ENCODE results near the gene MAP7.
"Not testable (repeated sequence)": the region's sequence is repeated elsewhere in the genome, so short reads cannot be mapped to it uniquely, and the experiment has no call there.

The MAP7 gene

DNA sequence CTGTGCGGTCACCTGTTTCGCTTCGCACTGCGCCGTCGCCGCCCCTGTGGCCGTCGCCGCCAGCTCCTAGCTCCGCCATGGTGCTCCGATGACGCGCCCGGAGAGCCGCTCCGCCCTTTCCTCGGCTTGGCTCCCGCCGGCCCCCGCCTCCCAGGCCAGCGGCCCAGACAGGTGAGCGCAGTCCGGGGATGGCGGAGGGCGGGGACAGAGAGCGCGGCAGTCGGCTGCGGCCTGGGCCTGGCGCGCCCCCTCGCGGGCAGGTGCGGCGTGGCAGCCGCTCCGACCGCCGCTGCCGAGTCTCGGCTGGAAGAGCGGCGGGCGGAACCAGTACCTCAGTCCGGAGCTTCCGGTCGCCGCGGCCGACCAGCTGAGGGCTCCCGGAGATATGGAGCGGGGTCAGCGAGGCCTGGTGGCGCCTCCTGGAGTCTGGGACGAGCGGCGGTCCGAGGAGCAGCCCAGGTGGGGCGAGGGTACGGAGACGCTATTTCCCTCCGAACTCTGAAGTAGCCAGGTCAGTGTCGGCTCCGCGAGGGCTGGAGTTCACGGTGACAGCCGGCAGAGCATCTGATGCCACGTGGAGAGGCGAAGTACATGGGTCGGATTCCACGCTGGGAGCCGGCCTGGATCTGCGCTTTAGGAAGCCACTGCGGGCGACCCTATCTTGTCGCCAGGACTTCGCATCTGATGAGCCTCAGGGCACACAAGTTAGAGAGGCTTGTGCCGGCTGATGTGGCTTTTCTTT, at the start of gene MAP7:
Gene MAP7 (minus strand): TSS at position 93 of the 742 bp plus-strand sequence. CDS start 14 bp downstream, at position 79.
- Histone ChIP-seq H3K4me1 (ENCODE audit: control insufficient read depth in 1 of 2, insufficient read depth in 2 of 2, low read length in 2 of 2) (peaks cover 14 to 27% of the 10 kb centered on the region in 2 donors), H3K9me3 (ENCODE audit: control insufficient read depth in 1 of 2, low read length in 2 of 2) (no peaks in the 10 kb centered on the region), H3K4me3 (ENCODE audit: low read depth in 1 of 2, low read length in 2 of 2) (peak within 1 kb of the TSS; percentile 69 to 79), H3K36me3 (ENCODE audit: control insufficient read depth in 1 of 2, insufficient read depth in 2 of 2, low read length in 2 of 2) (no peaks in the 10 kb centered on the region), H3K27ac (ENCODE audit: low read depth, low read length) (peak within 1 kb of the TSS; percentile 71), H3K27me3 (ENCODE audit: control insufficient read depth in 1 of 2, insufficient read depth in 2 of 2, low read length in 2 of 2) (peaks cover 0 to 5% of the 10 kb centered on the region in 2 donors), H3K9ac (ENCODE audit: low read depth in 1 of 2, low read length in 2 of 2) (peak within 1 kb of the TSS; percentile 70 to 71)

DNA sequence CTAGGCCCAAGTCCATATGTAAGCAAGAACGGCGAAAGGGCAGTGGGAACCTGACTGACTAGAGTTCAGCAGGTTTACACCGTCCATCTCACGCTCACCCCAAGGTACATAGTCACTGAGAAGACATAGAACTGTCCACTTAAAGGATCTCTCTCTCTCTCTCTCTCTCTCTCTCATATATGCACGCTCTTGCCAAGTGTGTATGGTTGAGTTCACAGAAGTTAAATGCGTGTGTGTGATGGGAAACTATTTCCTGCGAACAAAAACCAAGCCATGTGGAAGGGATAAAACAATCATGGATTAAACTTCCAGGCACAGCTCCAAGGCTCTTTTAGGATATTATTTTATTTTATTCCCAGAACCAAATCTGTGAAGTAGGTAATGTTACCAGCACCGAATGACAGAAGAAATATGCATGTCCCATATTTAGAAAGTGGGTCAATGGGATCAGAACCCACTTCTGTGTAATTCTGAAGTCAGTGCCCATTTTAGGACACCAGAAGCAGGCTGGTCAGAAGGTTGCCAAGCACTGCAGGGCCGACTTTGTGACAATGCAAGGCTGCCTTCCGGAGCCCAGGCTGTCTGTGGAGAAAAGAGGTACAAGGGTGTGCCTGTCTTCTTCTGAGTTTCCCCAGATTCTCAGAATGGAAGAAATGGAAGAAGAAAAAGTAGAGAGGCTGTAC, 49.2 kb upstream of the MAP7 start:
- H3K27ac ChIP-seq (ENCODE audit: low read depth, low read length): no peak overlapping the region
- H3K9ac ChIP-seq (ENCODE audit: low read depth in 1 of 2, low read length in 2 of 2): no peak overlapping the region
- peaks cover 10 to 12% of the 10 kb centered on the region in 2 donors for H3K36me3 ChIP-seq (ENCODE audit: control insufficient read depth in 1 of 2, insufficient read depth in 2 of 2, low read length in 2 of 2)

DNA sequence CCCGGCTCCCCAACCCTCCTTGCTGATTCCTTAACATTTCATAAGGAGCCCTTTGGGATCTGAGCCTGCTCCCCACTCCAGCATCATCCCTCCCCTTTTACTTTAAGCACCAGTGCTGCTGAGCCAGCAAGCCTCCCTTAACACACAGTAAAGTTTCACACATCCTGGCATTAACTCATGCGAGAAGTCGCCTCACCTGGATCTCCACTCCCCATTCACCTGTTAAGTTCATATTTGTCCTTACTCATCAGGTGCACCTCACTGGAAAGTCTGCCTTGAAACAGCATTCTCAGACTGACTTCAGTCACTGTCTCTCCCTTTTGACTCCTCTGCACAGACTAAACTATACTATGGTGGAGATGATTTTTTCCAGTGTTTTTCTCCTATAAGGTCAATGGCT, 47.8 kb upstream of the MAP7 start:
- H3K9me3 ChIP-seq (ENCODE audit: control insufficient read depth in 1 of 2, low read length in 2 of 2): no peaks in the 10 kb centered on the region

More for the DNA sequence above, 49.2 kb upstream of the MAP7 start:
- peaks cover 3 to 4% of the 10 kb centered on the region in 2 donors for H3K4me1 ChIP-seq (ENCODE audit: control insufficient read depth in 1 of 2, insufficient read depth in 2 of 2, low read length in 2 of 2)
- no peaks in the 10 kb centered on the region for H3K9me3 ChIP-seq (ENCODE audit: control insufficient read depth in 1 of 2, low read length in 2 of 2)
- no peak overlapping the region for H3K4me3 ChIP-seq (ENCODE audit: low read depth in 1 of 2, low read length in 2 of 2)
- H3K27me3 ChIP-seq (ENCODE audit: control insufficient read depth in 1 of 2, insufficient read depth in 2 of 2, low read length in 2 of 2): no peaks in the 10 kb centered on the region

DNA sequence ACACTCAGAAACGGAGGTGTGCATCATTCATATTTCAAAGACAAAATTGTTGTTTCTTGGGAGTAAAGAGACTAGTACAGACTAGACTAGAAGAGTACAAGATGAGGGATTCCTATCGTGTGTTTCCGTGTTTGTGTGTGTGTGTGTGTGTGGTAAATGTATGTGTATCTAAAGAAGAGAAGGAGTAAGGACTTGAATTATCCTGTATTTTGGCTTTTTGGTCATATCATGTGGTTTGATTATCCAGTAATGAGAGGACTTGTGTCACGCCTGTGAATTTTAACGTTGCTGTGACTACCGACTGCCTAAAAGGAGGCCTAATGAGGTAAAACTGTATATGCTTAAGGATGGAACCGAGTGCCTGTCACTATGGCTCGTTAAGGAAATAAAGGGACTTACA, 44.4 kb upstream of the MAP7 start:
- H3K27ac ChIP-seq (ENCODE audit: low read depth, low read length): no peak overlapping the region
- peaks cover 4 to 10% of the 10 kb centered on the region in 2 donors for H3K4me1 ChIP-seq (ENCODE audit: control insufficient read depth in 1 of 2, insufficient read depth in 2 of 2, low read length in 2 of 2)
- H3K4me3 ChIP-seq (ENCODE audit: low read depth in 1 of 2, low read length in 2 of 2): no peak overlapping the region
- H3K27me3 ChIP-seq (ENCODE audit: control insufficient read depth in 1 of 2, insufficient read depth in 2 of 2, low read length in 2 of 2): no peaks in the 10 kb centered on the region
- peaks cover 28 to 29% of the 10 kb centered on the region in 2 donors for H3K36me3 ChIP-seq (ENCODE audit: control insufficient read depth in 1 of 2, insufficient read depth in 2 of 2, low read length in 2 of 2)
- no peak overlapping the region for H3K9ac ChIP-seq (ENCODE audit: low read depth in 1 of 2, low read length in 2 of 2)
- no peaks in the 10 kb centered on the region for H3K9me3 ChIP-seq (ENCODE audit: control insufficient read depth in 1 of 2, low read length in 2 of 2)

More for the DNA sequence above, 47.8 kb upstream of the MAP7 start:
- H3K27me3 ChIP-seq (ENCODE audit: control insufficient read depth in 1 of 2, insufficient read depth in 2 of 2, low read length in 2 of 2): no peaks in the 10 kb centered on the region
- peaks cover 4 to 6% of the 10 kb centered on the region in 2 donors for H3K36me3 ChIP-seq (ENCODE audit: control insufficient read depth in 1 of 2, insufficient read depth in 2 of 2, low read length in 2 of 2)
- no peak overlapping the region for H3K9ac ChIP-seq (ENCODE audit: low read depth in 1 of 2, low read length in 2 of 2)
- H3K4me1 ChIP-seq (ENCODE audit: control insufficient read depth in 1 of 2, insufficient read depth in 2 of 2, low read length in 2 of 2): peaks cover 4 to 10% of the 10 kb centered on the region in 2 donors
- H3K4me3 ChIP-seq (ENCODE audit: low read depth in 1 of 2, low read length in 2 of 2): no peak overlapping the region
- H3K27ac ChIP-seq (ENCODE audit: low read depth, low read length): no peak overlapping the region

DNA sequence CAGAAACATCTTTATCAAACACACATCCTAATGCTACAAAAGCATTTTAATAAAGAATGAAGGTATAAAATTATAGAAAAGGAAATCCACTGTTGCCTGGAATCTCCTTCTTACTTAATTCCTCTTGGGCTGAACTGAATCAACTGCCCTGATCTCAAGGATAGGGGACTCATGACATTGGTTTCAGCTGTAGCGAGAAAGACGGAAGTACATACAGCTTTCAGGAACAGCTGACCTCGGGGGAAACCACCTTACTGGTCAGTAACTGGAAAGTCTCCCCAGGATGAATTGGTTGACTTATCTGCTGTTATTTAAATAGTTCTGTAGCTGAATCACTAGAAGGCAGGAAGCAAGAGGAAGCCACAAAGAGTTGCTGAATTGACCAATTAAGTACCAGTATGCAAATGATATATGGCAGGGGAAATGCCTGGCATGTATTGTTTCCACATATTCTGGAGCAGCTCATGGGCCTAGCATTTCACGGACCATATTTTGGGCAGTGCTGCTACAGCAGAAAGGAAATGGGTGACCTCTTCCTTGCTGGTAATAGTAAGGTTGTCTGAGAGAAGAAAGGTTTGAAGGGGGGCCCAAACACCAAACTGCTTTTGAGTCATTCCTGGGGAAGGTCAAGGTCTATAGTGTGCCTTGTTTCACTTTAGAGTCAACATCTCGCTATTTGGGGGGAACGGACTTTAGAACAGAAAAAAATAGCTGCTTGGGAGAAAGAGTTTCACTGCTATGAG, 43.7 kb upstream of the MAP7 start:
- peaks cover 29 to 37% of the 10 kb centered on the region in 2 donors for H3K36me3 ChIP-seq (ENCODE audit: control insufficient read depth in 1 of 2, insufficient read depth in 2 of 2, low read length in 2 of 2)
- no peak overlapping the region for H3K4me3 ChIP-seq (ENCODE audit: low read depth in 1 of 2, low read length in 2 of 2)
- H3K27ac ChIP-seq (ENCODE audit: low read depth, low read length): no peak overlapping the region
- H3K9me3 ChIP-seq (ENCODE audit: control insufficient read depth in 1 of 2, low read length in 2 of 2): no peaks in the 10 kb centered on the region
- H3K4me1 ChIP-seq (ENCODE audit: control insufficient read depth in 1 of 2, insufficient read depth in 2 of 2, low read length in 2 of 2): peaks cover 4 to 10% of the 10 kb centered on the region in 2 donors
- H3K9ac ChIP-seq (ENCODE audit: low read depth in 1 of 2, low read length in 2 of 2): no peak overlapping the region
- no peaks in the 10 kb centered on the region for H3K27me3 ChIP-seq (ENCODE audit: control insufficient read depth in 1 of 2, insufficient read depth in 2 of 2, low read length in 2 of 2)

DNA sequence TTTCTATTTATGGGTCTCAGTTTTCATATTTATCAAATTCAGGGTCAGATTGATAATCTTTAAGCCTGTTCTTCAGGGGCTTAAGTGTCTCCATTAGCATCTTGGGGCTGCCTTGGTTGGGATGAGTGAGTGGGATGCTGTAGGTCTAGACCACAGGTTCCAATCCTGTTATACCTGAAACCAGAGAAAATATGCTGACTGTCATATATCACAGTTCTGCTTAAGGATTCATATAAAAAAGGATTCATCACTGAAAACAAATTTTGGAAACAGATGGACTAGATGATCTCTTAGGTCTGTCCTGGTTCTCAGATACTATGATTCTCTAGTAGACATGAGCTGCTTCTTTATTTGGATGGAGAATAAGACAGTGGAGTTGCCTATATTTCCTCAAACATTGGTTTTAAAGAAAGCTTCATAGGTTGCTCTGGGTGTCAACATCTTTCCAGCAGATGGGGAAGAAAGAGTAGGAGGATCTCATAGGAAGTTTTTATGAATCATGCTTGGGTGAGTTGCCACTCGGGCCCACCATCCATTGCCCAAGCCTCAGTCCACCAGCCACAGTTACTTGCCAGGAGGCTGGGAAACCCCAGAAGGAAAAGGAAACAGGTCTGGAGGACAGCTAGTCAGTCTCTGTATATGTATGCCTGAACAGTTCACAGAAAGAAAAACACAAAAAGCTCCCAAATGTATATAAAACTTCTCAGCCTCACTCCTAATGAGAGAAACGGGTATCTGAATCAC, 42.9 kb upstream of the MAP7 start:
- no peaks in the 10 kb centered on the region for H3K27me3 ChIP-seq (ENCODE audit: control insufficient read depth in 1 of 2, insufficient read depth in 2 of 2, low read length in 2 of 2)
- no peak overlapping the region for H3K27ac ChIP-seq (ENCODE audit: low read depth, low read length)
- no peaks in the 10 kb centered on the region for H3K9me3 ChIP-seq (ENCODE audit: control insufficient read depth in 1 of 2, low read length in 2 of 2)
- H3K9ac ChIP-seq (ENCODE audit: low read depth in 1 of 2, low read length in 2 of 2): no peak overlapping the region
- no peak overlapping the region for H3K4me3 ChIP-seq (ENCODE audit: low read depth in 1 of 2, low read length in 2 of 2)
- peaks cover 33 to 41% of the 10 kb centered on the region in 2 donors for H3K36me3 ChIP-seq (ENCODE audit: control insufficient read depth in 1 of 2, insufficient read depth in 2 of 2, low read length in 2 of 2)
- peaks cover 4 to 10% of the 10 kb centered on the region in 2 donors for H3K4me1 ChIP-seq (ENCODE audit: control insufficient read depth in 1 of 2, insufficient read depth in 2 of 2, low read length in 2 of 2)

DNA sequence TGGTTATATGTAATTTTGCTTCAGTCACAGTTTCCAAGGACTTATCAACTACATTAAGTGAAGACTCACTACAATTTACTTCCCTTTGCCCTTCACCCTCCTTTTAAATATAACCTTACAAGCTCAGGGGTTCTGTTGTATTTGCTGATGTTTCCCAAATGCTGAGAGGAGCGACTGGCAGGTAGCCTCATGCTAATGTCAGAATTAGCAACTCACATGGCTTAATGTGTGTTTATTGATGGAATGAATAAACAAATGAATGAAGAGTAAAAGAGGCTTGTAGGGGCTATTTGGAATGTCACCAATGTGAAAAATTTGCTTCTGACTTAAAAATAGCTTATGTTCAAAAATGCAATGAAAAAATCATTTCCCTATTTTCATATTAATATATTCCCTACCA, 41.4 kb upstream of the MAP7 start:
- no peak overlapping the region for H3K27ac ChIP-seq (ENCODE audit: low read depth, low read length)
- H3K36me3 ChIP-seq (ENCODE audit: control insufficient read depth in 1 of 2, insufficient read depth in 2 of 2, low read length in 2 of 2): peaks cover 30 to 48% of the 10 kb centered on the region in 2 donors
- H3K4me1 ChIP-seq (ENCODE audit: control insufficient read depth in 1 of 2, insufficient read depth in 2 of 2, low read length in 2 of 2): peaks cover 4 to 10% of the 10 kb centered on the region in 2 donors
- H3K9ac ChIP-seq (ENCODE audit: low read depth in 1 of 2, low read length in 2 of 2): no peak overlapping the region
- H3K4me3 ChIP-seq (ENCODE audit: low read depth in 1 of 2, low read length in 2 of 2): no peak overlapping the region
- H3K9me3 ChIP-seq (ENCODE audit: control insufficient read depth in 1 of 2, low read length in 2 of 2): no peaks in the 10 kb centered on the region
- no peaks in the 10 kb centered on the region for H3K27me3 ChIP-seq (ENCODE audit: control insufficient read depth in 1 of 2, insufficient read depth in 2 of 2, low read length in 2 of 2)

DNA sequence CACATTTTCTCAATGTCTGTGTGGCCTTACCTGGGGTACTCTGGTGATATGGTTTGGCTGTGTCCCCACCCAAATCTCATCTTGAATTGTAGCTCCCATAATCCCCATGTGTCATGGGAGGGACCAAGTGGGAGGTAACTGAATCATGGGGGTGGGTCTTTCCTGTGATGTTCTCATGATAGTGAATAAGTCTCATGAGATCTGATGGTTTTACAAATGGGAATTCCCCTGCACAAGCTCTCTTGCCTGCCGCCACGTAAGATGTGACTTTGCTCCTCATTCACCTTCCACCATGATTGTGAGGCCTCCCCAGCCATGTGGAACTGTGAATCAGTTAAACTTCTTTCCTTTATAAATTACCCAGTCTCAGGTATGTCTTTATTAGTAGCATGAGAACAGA, 40.6 kb upstream of the MAP7 start:
- H3K9ac ChIP-seq (ENCODE audit: low read depth in 1 of 2, low read length in 2 of 2); H3K27ac ChIP-seq (ENCODE audit: low read depth, low read length); H3K4me3 ChIP-seq (ENCODE audit: low read depth in 1 of 2, low read length in 2 of 2); H3K27me3 ChIP-seq (ENCODE audit: control insufficient read depth in 1 of 2, insufficient read depth in 2 of 2, low read length in 2 of 2); H3K9me3 ChIP-seq (ENCODE audit: control insufficient read depth in 1 of 2, low read length in 2 of 2): not testable (repeated sequence)
- Histone ChIP-seq H3K4me1 (ENCODE audit: control insufficient read depth in 1 of 2, insufficient read depth in 2 of 2, low read length in 2 of 2) (peaks cover 4 to 10% of the 10 kb centered on the region in 2 donors), H3K36me3 (ENCODE audit: control insufficient read depth in 1 of 2, insufficient read depth in 2 of 2, low read length in 2 of 2) (peaks cover 28 to 44% of the 10 kb centered on the region in 2 donors)

DNA sequence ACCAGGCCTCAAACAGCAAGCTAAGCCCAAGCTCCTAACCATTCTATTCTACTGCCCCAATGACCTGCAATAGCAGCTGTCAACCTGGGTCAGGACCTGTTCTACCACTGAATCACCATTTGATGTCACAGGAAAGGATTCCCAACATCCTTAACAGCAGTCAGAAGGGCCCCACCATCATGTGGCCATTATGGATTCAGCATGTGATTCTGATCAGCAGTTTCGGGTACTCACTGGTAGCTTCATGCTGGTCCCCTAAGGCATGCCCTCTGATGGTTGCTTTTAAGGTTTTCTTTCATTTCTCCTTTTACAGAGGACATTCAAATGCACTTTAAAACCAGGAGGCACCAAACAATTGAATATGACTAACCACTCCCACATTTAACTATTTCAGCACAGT, 37.3 kb upstream of the MAP7 start:
- peaks cover 25 to 47% of the 10 kb centered on the region in 2 donors for H3K36me3 ChIP-seq (ENCODE audit: control insufficient read depth in 1 of 2, insufficient read depth in 2 of 2, low read length in 2 of 2)
- H3K9me3 ChIP-seq (ENCODE audit: control insufficient read depth in 1 of 2, low read length in 2 of 2): no peaks in the 10 kb centered on the region
- H3K27me3 ChIP-seq (ENCODE audit: control insufficient read depth in 1 of 2, insufficient read depth in 2 of 2, low read length in 2 of 2): no peaks in the 10 kb centered on the region
- no peak overlapping the region for H3K4me3 ChIP-seq (ENCODE audit: low read depth in 1 of 2, low read length in 2 of 2)
- H3K4me1 ChIP-seq (ENCODE audit: control insufficient read depth in 1 of 2, insufficient read depth in 2 of 2, low read length in 2 of 2): no peaks in the 10 kb centered on the region
- no peak overlapping the region for H3K9ac ChIP-seq (ENCODE audit: low read depth in 1 of 2, low read length in 2 of 2)
- H3K27ac ChIP-seq (ENCODE audit: low read depth, low read length): no peak overlapping the region

Data from duodenal mucosa (tissue), 2 donors.